Mucosa of gallbladder (tissue), 1 donor: ENCODE results near the gene SMIM29. TPM values are rescaled to one million over a fixed set of nuclear protein-coding genes. Genes with fewer than 3 reads are reported as not detected.
"Not testable (repeated sequence)": the region's sequence is repeated elsewhere in the genome, so short reads cannot be mapped to it uniquely, and the experiment has no call there.

ENCODE experiments used
- DNase-seq: peaks from one replicate; pipeline ENCODE4 v3.0.0-alpha.2; 2020; ENCODE audit warnings: low spot score
- total RNA-seq: library from RNA; stranded (reverse); gene quantifications from one replicate; pipeline ENCODE4 v1.2.1, GENCODE V29; 2021
- donor health status: DM: no; HTN: no; CAD: no.

The SMIM29 gene
- 28.9 TPM for total RNA-seq

- peak; percentile 98 for DNase-seq
Measured at GRCh38 chr6:34248727-34249468, at the start of gene SMIM29. Gene SMIM29 (minus strand): TSS chr6:34249006. CDS start chr6:34247791, 1,215 bp downstream.

GRCh38 chr6:34295721-34296120 lies 46.9 kb upstream of the SMIM29 start:
- DNase-seq = no peak

GRCh38 chr6:34292954-34293353 lies 44.1 kb upstream of the SMIM29 start:
- DNase-seq = no peak

GRCh38 chr6:34289137-34289536 lies 40.3 kb upstream of the SMIM29 start:
- no peak for DNase-seq

- DNase-seq = no peak
Measured at GRCh38 chr6:34288581-34288980, 39.8 kb upstream of the SMIM29 start.

GRCh38 chr6:34285448-34286164 lies 36.8 kb upstream of the SMIM29 start:
- no peak for DNase-seq

GRCh38 chr6:34284563-34285447 lies 36.0 kb upstream of the SMIM29 start:
- peak; percentile 43 for DNase-seq

- no peak for DNase-seq
Measured at GRCh38 chr6:34281702-34282334, 33.0 kb upstream of the SMIM29 start.

- DNase-seq = no peak
Measured at GRCh38 chr6:34280216-34280615, 31.4 kb upstream of the SMIM29 start.

GRCh38 chr6:34278833-34279232 lies 30.0 kb upstream of the SMIM29 start:
- no peak for DNase-seq

- no peak for DNase-seq
Measured at GRCh38 chr6:34277763-34278112, 28.9 kb upstream of the SMIM29 start.

- no peak for DNase-seq
Measured at GRCh38 chr6:34276881-34277762, 28.3 kb upstream of the SMIM29 start.

GRCh38 chr6:34276191-34276590 lies 27.4 kb upstream of the SMIM29 start:
- DNase-seq = no peak

GRCh38 chr6:34275128-34275804 lies 26.5 kb upstream of the SMIM29 start:
- no peak for DNase-seq

- DNase-seq = no peak
Measured at GRCh38 chr6:34274129-34274528, 25.3 kb upstream of the SMIM29 start.

- peak; percentile 20 for DNase-seq
Measured at GRCh38 chr6:34273242-34273805, 24.5 kb upstream of the SMIM29 start.

- no peak for DNase-seq
Measured at GRCh38 chr6:34272013-34272926, 23.5 kb upstream of the SMIM29 start.

GRCh38 chr6:34269658-34270341 lies 21.0 kb upstream of the SMIM29 start:
- not testable (repeated sequence) for DNase-seq
